Osteoblast (primary cell): ENCODE results near the gene L3MBTL1. TPM values are rescaled to one million over a fixed set of nuclear protein-coding genes. Genes with fewer than 3 reads are reported as not detected.

Experiments used
- DNase-seq: peaks from one replicate; pipeline ENCODE4 v3.0.0; 2011; ENCODE audit warnings: low spot score, mixed read lengths; ENCODE audit not compliant: insufficient read length; ENCODE audit errors: missing footprints
- H2AFZ ChIP-seq: 2 replicates; pipeline ENCODE4 v1.6.0; 2011; ENCODE audit warnings: mild to moderate bottlenecking, low read length
- H3K27ac ChIP-seq: 2 replicates; pipeline ENCODE4 v1.5.1; 2011; ENCODE audit warnings: mild to moderate bottlenecking, low read depth, low read length, moderate library complexity
- H3K27me3 ChIP-seq: 2 replicates; pipeline ENCODE4 v1.6.0; 2012; ENCODE audit warnings: mild to moderate bottlenecking, control low read depth, inconsistent platforms, low read length, moderate library complexity; ENCODE audit not compliant: insufficient read depth
- H3K36me3 ChIP-seq: 2 replicates; pipeline ENCODE4 v1.5.1; 2011; ENCODE audit warnings: mild to moderate bottlenecking, low read length, control low read depth, moderate library complexity; ENCODE audit not compliant: insufficient read depth
- H3K4me1 ChIP-seq: 2 replicates; pipeline ENCODE4 v1.5.1; 2011; ENCODE audit warnings: mild to moderate bottlenecking, low read length, control low read depth, moderate library complexity; ENCODE audit not compliant: insufficient read depth
- H3K4me2 ChIP-seq: 2 replicates; pipeline ENCODE4 v1.6.0; 2011; ENCODE audit warnings: mild to moderate bottlenecking, low read length; ENCODE audit not compliant: insufficient read depth
- H3K4me3 ChIP-seq: fragments of 200-600 bp; sonication (generic); 3 replicates; pipeline ENCODE4 v1.5.1; 2012; ENCODE audit warnings: mild to moderate bottlenecking, low read length, inconsistent platforms; ENCODE audit not compliant: insufficient read depth
- H3K79me2 ChIP-seq: 2 replicates; pipeline ENCODE4 v1.6.0; 2012; ENCODE audit warnings: mild to moderate bottlenecking, low read length, control low read depth, inconsistent platforms; ENCODE audit not compliant: insufficient read depth
- H3K9me3 ChIP-seq: 2 replicates; pipeline ENCODE4 v1.5.1; 2011; ENCODE audit warnings: low read depth, low read length, control low read depth
- H4K20me1 ChIP-seq: 2 replicates; pipeline ENCODE4 v1.6.0; 2012; ENCODE audit warnings: mild to moderate bottlenecking, low read length, control low read depth; ENCODE audit not compliant: insufficient read depth
- total RNA-seq: library from RNA; depleted of rRNA; stranded (reverse); fragments of >200 nt; gene quantifications from 2 replicates; pipeline ENCODE4 v1.2.3, GENCODE V29; 2012
- TF ChIP-seq, protein P1 (sequence below): IDR thresholded peaks from 2 replicates; pipeline ENCODE4 v1.5.1; 2011; ENCODE audit warnings: mild to moderate bottlenecking, low read depth, low read length, moderate library complexity; ENCODE audit errors: extremely low read depth

The L3MBTL1 gene
- total RNA-seq, 1 donor, result 9.8 TPM

DNA sequence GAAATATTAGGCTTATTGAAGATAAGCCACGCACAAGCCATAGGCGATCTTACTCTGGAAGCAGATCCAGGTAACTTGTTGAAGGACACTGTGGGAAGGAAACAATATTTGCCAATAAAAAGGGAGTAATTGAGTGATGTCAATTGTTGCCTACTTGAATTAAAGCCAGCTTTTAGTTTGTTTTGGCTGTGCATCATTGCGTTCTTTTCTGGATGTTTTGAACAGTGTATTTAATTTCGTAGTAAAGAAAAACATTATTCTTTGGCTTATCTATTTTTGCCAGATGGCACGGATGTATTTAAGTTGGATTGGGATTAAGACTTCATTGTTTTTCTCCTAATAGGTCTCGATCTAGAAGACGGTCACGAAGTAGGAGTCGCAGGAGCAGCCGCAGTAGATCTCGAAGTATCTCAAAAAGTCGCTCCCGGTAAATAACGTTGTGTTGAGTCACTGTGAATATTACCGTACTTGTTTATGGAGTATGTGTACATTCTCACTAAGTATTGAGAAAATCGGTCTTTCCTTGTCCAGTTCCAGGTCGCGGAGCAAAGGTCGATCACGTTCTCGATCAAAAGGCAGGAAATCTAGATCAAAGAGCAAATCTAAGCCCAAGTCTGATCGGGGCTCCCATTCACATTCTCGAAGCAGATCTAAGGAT lies 47.2 kb upstream of the L3MBTL1 start:
- Histone ChIP-seq H3K4me2 (peak overlapping the region; percentile 7), H3K36me3 (peaks cover 64% of the 10 kb centered on the region), H3K27me3 (no peaks in the 10 kb centered on the region), H3K79me2 (peaks cover 61% of the 10 kb centered on the region), H3K27ac (no peak overlapping the region), H4K20me1 (peaks cover 59% of the 10 kb centered on the region), H3K4me1 (peaks cover 16% of the 10 kb centered on the region), H3K4me3 (no peak overlapping the region), H2AFZ (no peak overlapping the region), H3K9me3 (no peaks in the 10 kb centered on the region)
- DNase-seq, result no peak
- TF ChIP-seq, protein P1, sequence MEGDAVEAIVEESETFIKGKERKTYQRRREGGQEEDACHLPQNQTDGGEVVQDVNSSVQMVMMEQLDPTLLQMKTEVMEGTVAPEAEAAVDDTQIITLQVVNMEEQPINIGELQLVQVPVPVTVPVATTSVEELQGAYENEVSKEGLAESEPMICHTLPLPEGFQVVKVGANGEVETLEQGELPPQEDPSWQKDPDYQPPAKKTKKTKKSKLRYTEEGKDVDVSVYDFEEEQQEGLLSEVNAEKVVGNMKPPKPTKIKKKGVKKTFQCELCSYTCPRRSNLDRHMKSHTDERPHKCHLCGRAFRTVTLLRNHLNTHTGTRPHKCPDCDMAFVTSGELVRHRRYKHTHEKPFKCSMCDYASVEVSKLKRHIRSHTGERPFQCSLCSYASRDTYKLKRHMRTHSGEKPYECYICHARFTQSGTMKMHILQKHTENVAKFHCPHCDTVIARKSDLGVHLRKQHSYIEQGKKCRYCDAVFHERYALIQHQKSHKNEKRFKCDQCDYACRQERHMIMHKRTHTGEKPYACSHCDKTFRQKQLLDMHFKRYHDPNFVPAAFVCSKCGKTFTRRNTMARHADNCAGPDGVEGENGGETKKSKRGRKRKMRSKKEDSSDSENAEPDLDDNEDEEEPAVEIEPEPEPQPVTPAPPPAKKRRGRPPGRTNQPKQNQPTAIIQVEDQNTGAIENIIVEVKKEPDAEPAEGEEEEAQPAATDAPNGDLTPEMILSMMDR, result no peak

DNA sequence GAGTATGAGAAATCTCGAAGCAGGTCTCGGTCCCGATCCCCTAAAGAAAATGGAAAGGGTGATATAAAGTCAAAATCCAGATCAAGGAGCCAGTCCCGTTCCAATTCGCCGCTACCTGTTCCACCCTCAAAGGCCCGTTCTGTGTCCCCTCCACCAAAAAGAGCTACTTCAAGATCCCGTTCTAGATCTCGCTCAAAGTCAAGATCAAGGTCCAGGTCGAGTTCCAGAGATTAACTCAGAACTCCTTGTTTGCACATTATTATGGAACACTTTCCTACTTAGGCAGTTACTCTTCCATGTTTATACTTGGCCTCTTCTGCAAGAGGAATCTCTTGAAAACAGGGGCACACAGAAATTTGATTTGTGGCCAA lies 46.7 kb upstream of the L3MBTL1 start:
- DNase-seq, result no peak
- Histone ChIP-seq H3K79me2 (peaks cover 61% of the 10 kb centered on the region), H3K36me3 (peaks cover 70% of the 10 kb centered on the region)

DNA sequence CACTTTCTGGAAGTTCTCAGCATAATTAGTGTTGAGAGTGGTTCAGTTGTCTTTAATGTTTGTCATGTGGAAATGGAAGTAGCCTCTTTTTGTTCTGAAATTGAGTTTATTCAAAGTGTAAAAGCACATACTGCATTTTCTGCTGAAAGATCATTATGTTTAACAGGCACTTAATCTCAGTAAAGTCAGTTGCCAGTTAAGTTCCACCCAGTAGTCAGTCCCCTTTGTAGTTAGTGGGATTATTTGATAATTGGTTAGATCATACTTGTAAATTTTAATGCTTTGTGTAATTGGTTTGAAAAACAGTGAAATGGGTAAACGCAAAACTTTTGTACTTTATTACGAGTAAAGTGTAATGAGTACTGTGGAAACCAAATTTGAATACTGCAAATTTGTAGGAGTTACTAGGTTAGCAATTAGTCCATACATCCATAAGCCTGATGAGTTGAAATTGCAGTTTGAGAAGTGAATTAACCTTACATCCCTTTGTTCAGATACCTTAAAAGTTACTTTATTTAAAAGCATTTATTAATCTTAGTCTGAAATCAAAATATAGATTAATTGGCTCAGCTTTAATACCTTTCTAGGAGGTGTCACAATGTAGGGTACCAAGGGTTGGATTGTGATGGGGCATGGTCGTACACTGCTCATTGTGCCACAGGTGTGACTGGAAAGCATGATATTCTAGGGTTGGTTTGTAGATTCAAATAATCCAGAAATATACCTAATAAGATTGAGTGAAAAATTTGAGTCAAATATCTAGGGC lies 45.4 kb upstream of the L3MBTL1 start:
- Histone ChIP-seq H3K4me2 (no peak overlapping the region), H3K9me3 (no peaks in the 10 kb centered on the region), H4K20me1 (peaks cover 59% of the 10 kb centered on the region), H3K4me3 (no peak overlapping the region), H3K27ac (no peak overlapping the region), H3K79me2 (peaks cover 61% of the 10 kb centered on the region), H3K36me3 (peaks cover 81% of the 10 kb centered on the region), H3K4me1 (peaks cover 8% of the 10 kb centered on the region), H2AFZ (no peak overlapping the region), H3K27me3 (no peaks in the 10 kb centered on the region)
- DNase-seq, result no peak
- TF ChIP-seq, protein P1, result no peak

More for the DNA sequence above, 46.7 kb upstream of the L3MBTL1 start:
- TF ChIP-seq, protein P1, result no peak
- Histone ChIP-seq H2AFZ (no peak overlapping the region), H3K27me3 (no peaks in the 10 kb centered on the region), H4K20me1 (peaks cover 59% of the 10 kb centered on the region), H3K4me3 (no peak overlapping the region), H3K9me3 (no peaks in the 10 kb centered on the region), H3K4me1 (peaks cover 16% of the 10 kb centered on the region), H3K27ac (no peak overlapping the region), H3K4me2 (no peak overlapping the region)

DNA sequence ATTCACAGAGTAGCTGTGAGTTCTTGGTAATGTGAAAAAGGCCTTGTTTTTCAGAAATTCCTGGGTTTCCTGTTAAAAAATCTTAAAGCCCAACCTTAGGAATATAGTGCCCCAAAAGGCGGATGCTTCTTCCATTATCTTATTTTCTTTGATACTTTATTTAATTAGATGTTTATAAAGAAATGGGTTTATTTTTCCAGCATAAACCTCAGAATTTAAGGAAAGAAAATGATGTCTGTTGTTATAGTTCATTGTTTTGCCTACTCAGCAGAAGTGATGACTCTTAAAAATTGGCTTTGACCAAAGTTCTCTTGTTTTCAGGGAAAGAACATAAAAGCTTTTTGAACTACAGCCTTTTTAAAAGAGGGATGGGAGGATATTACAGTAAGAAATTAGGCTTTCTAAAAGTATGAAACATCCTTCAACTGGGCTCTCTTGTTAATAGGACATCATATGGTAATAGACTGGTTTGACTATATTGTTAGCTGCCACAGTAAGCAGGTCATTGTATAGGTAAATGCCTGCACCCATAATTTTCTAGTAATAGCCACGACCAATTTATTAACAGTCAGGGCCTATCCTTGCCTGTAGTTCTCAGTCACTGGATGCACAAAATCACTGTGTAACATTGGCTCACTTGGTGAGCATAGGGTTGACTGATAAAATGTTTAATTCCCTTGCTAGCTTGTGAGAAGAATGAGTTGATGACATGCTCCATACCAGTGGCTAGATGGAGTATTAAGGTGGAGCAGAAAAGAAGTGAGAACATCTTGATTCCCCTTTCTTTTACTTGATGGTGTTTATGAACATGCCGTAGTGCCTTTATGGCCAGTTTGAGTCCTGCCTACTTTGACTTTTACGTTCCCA lies 44.6 kb upstream of the L3MBTL1 start:
- Histone ChIP-seq H3K36me3 (peaks cover 81% of the 10 kb centered on the region), H3K27ac (no peak overlapping the region), H3K4me1 (peaks cover 8% of the 10 kb centered on the region), H3K4me3 (no peak overlapping the region), H3K79me2 (peaks cover 59% of the 10 kb centered on the region), H3K27me3 (no peaks in the 10 kb centered on the region), H3K4me2 (no peak overlapping the region), H4K20me1 (peaks cover 62% of the 10 kb centered on the region), H2AFZ (no peak overlapping the region), H3K9me3 (no peaks in the 10 kb centered on the region)
- TF ChIP-seq, protein P1, result no peak
- no peak for DNase-seq
